Measurements from ENCODE around the gene MIDN. TPM values are rescaled to one million over a fixed set of nuclear protein-coding genes. Genes with fewer than 3 reads are reported as not detected.

MIDN gene
- total and polyA plus RNA-seq, 10 of the 15 experiments (the other 5 are each of a cell fraction or from before 2014, with no cell fraction given): 0.38 to 51.5 (median 7.2) TPM

- TF ChIP-seq PKNOX1 (IDR thresholded peaks at IDR 0.05) (no peak), BRCA1 (IDR thresholded peaks at IDR 0.05; ENCODE audit: low read depth, low read length) (no peak)
Measured at GRCh38 chr19:1259876-1260748, 11.7 kb downstream of the MIDN start (continued).

GRCh38 chr19:1260749-1261537 lies 12.6 kb downstream of the MIDN start:
- in situ Hi-C loops (cut with MboI) (loop anchor here (10.0 kb wide), 1 partner anchor 824 kb away; no protein-coding TSS in a partner anchor), intact Hi-C loops (cut with micrococcal nuclease; ENCODE audit: unreplicated experiment) (loop anchor here (1.0 kb wide), 1 partner anchor 8 kb away; the partner anchor contains the start of gene CIRBP)
- SMC1A ChIA-PET (ENCODE audit: uncharacterized antibody, unreplicated experiment): interaction anchor here (1.0 to 1.8 kb wide), 2 partner anchors 8 to 213 kb away, joined by 3 to 6 read pairs; no protein-coding TSS in a partner anchor
- peak overlapping the region; percentile 78 for H3K9ac ChIP-seq (ENCODE audit: control insufficient read depth, insufficient read depth, low read length)
- peak overlapping the region; percentile 96 for H3K27ac ChIP-seq (ENCODE audit: control insufficient read depth, insufficient read depth)
- H3K4me1 ChIP-seq (ENCODE audit: control insufficient read depth, insufficient read depth, low read length): peaks cover 55% of the 10 kb centered on the region
- DNase-seq (ENCODE audit: low read depth, low spot score) (peak; percentile 85), ATAC-seq (peak; percentile 69), FAIRE-seq (peak; percentile 62)
- peaks cover 35% of the 10 kb centered on the region for H3K79me2 ChIP-seq (ENCODE audit: control insufficient read depth, insufficient read depth, low read length)
- H3K4me3 ChIP-seq: peak overlapping the region; percentile 92
- no TSS peak for BruUV-seq (replicated peaks)
- POLR2A ChIA-PET: interaction anchor here (0.6 to 3.6 kb wide), 4 partner anchors 8 to 83 kb away, joined by 5 to 29 read pairs (median 8); partner anchors contain the start of gene CIRBP
- CTCF ChIA-PET: interaction anchor here (2.5 kb wide), 1 partner anchor 17 kb away, joined by 16 read pairs; no protein-coding TSS in a partner anchor
- H3K4me2 ChIP-seq (ENCODE audit: control insufficient read depth, insufficient read depth): peak overlapping the region; percentile 98
- RAD21 ChIA-PET (ENCODE audit: unreplicated experiment): interaction anchor here (1.5 to 3.8 kb wide), 3 partner anchors 8 to 158 kb away, joined by 3 to 24 read pairs (median 11); partner anchors contain the start of gene CIRBP
- H3K27me3 ChIP-seq (replicated peaks in 1 of 2; ENCODE audit: control insufficient read depth in 2 of 2, insufficient read depth in 2 of 2, low read length in 1 of 2): no peaks in the 10 kb centered on the region
- WGBS (ENCODE audit: insufficient coverage, insufficient replicate concordance, low lambda C conversion rate, missing lambda C conversion rate): under 1% methylated on average over 82 of the region's 83 CpGs
- H4K20me1 ChIP-seq (ENCODE audit: control insufficient read depth, insufficient read depth): no peaks in the 10 kb centered on the region
- no peak overlapping the region; the same call in 1 of the 2 replicates for H2AFZ ChIP-seq (ENCODE audit: control insufficient read depth, low read depth, low read length)
- peaks cover under 1 to 8% of the 10 kb centered on the region in 2 experiments; a peak in 3 of 4 replicates for H3K36me3 ChIP-seq (ENCODE audit: control insufficient read depth in 2 of 2, insufficient read depth in 2 of 2, low read length in 1 of 2)
- no peaks in the 10 kb centered on the region for H3K9me3 ChIP-seq (replicated peaks; ENCODE audit: control insufficient read depth, insufficient read depth, low read length)
- TF ChIP-seq HCFC1 (IDR thresholded peaks at IDR 0.05; ENCODE audit: low read length) (peak; percentile 38; the same call in 1 of the 2 replicates), SREBF1 (IDR thresholded peaks at IDR 0.05; ENCODE audit: low read length) (no peak), EZH2 (IDR thresholded peaks at IDR 0.05; ENCODE audit: borderline replicate concordance, control insufficient read depth, low read depth, low read length) (no peak), POU2F2 (IDR thresholded peaks at IDR 0.05; ENCODE audit: borderline replicate concordance, low read depth, low read length) (0 out of 3 replicates have a peak, but pooled peaks have one; percentile 26), FOS (IDR thresholded peaks at IDR 0.05; ENCODE audit: borderline replicate concordance, extremely low read depth, insufficient read length) (peak; percentile 51), SMAD5 (IDR thresholded peaks at IDR 0.05; ENCODE audit: low read depth) (no peak), PKNOX1 (IDR thresholded peaks at IDR 0.05) (peak; percentile 99), ZNF24 (IDR thresholded peaks at IDR 0.05) (no peak), SUZ12 (IDR thresholded peaks at IDR 0.05; ENCODE audit: unreplicated experiment) (no peak), ZNF687 (IDR thresholded peaks at IDR 0.05) (no peak), MXI1 (IDR thresholded peaks at IDR 0.05; ENCODE audit: low read depth, low read length) (peak; percentile 46; the same call in 1 of the 2 replicates)

Measured in GM12878 (cell line).